Stimulated activated CD4-positive, alpha-beta T cell treated with anti-CD3 and anti-CD28 coated beads, Interleukin-4, amount 100 ng/mL, for 1 hour (primary cell): ENCODE data around the gene FOXF1.

Experiments
- DNase-seq: peaks from one replicate; pipeline ENCODE4 v3.0.0-alpha.2; 2020

The FOXF1 gene

GRCh38 chr16:86519007-86519648 lies 8.8 kb downstream of the FOXF1 start:
- no peak for DNase-seq

GRCh38 chr16:86519649-86520316 lies 9.5 kb downstream of the FOXF1 start:
- DNase-seq = peak; percentile 64

GRCh38 chr16:86520317-86521210 lies 10.2 kb downstream of the FOXF1 start:
- no peak for DNase-seq

- DNase-seq = no peak
These were observed 11.2 kb downstream of the FOXF1 start for GRCh38 chr16:86521236-86522197.

- DNase-seq = no peak
These were observed 12.3 kb downstream of the FOXF1 start for GRCh38 chr16:86522634-86523033.

- DNase-seq = no peak
These were observed 12.9 kb downstream of the FOXF1 start for GRCh38 chr16:86523166-86523740.

GRCh38 chr16:86524029-86524428 lies 13.7 kb downstream of the FOXF1 start:
- no peak for DNase-seq

- DNase-seq = no peak
These were observed 15.4 kb downstream of the FOXF1 start for GRCh38 chr16:86525696-86526095.

GRCh38 chr16:86527366-86527765 lies 17.0 kb downstream of the FOXF1 start:
- DNase-seq = no peak

- DNase-seq = no peak
These were observed 18.0 kb downstream of the FOXF1 start for GRCh38 chr16:86528061-86528929.

- DNase-seq = no peak
These were observed 18.8 kb downstream of the FOXF1 start for GRCh38 chr16:86529160-86529559.

- DNase-seq = no peak
These were observed 20.2 kb downstream of the FOXF1 start for GRCh38 chr16:86530251-86531190.

- no peak for DNase-seq
These were observed 20.8 kb downstream of the FOXF1 start for GRCh38 chr16:86531191-86531545.

- DNase-seq = no peak
These were observed 21.6 kb downstream of the FOXF1 start for GRCh38 chr16:86531641-86532525.

- DNase-seq = no peak
These were observed 22.1 kb downstream of the FOXF1 start for GRCh38 chr16:86532526-86532815.

GRCh38 chr16:86533076-86533475 lies 22.7 kb downstream of the FOXF1 start:
- no peak for DNase-seq

GRCh38 chr16:86533767-86534351 lies 23.5 kb downstream of the FOXF1 start:
- no peak for DNase-seq

GRCh38 chr16:86534779-86535615 lies 24.7 kb downstream of the FOXF1 start:
- no peak for DNase-seq
